Stimulated activated CD8-positive, alpha-beta memory T cell treated with anti-CD3 and anti-CD28 coated beads, Interleukin-4, amount 100 ng/mL, for 4 hours (primary cell): ENCODE measurements around the gene CALCOCO2.
"Not testable (repeated sequence)": the region's sequence is repeated elsewhere in the genome, so short reads cannot be mapped to it uniquely, and the experiment has no call there.

Source experiments
- DNase-seq, 2 donors: peaks; one replicate each; pipeline ENCODE4 v3.0.0-alpha.2; 2020; ENCODE audit warnings: low read depth in 2 of 2, low spot score in 1 of 2

Gene CALCOCO2

DNA sequence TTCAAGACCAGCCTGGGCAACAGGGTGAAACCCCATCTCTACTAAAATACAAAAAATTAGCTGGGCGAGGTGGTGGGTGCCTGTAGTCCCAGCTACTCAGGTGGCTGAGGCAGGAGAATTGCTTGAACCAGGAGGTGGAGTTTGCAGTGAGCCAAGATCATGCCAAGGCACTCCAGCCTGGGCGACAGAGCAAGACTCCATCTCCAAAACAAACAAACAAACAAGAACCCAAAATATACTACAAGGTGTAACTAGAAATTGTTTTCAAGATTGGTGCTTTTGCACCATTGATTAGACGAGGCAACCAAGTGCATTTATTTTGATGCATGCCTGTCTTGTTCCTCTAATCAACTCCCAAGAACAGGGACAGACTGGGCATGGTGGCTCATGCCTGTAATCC, 41.6 kb downstream of the CALCOCO2 start:
- DNase-seq: not testable (repeated sequence)

DNA sequence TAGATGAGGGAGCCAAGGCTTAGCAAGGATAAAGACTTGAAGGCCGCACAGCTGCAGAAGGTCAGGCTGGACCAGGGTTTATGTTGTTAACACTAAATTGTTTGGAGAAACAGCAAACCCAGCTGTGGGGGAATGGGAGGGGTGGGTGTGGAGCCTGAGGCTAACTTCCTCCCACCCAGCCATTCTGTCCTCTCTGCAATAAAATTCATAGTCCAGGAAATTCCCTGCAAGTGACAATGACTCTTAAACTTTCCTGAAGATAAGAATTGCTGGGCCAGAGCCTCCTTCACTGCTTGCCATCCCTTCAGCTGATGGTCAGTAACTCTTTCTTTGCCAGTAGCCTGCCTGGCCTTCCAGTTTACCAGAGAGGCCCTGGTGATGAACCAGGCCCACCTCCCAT, 42.4 kb downstream of the CALCOCO2 start:
- no peak for DNase-seq

DNA sequence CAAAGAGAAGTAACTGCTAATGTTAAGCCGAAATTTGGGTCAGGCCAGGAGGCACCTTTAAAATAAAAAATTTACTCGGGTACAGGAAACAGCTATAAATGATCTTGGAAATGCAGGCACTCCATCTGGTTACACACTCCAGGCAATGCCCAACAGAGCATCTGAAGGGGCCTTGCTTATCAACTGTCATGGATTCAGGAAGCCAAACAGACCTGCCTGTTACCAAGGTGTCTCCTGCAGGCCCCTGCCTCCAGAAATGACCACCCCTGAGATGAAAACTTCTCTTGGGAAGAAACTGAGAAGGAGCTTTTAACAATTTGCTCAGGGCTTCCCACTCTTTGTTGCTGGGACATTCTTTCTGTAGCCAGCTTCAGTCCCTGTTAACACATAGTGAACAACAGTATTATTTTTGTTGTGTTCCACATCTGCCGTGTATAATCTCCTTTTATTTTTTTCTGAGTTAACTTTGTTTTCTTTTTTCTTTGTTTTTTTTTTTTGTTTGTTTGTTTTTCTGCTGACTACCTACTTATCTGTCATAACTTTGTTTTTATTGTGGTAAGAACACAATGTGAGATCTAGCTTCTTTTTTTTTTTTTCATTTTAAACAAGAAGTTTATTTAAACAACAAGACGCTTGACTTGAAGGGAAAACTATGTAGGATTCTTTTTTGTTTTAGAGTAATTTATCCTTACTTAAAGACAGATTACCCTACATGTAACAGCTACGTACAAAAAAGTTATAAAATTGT, 43.0 kb downstream of the CALCOCO2 start:
- no peak for DNase-seq

DNA sequence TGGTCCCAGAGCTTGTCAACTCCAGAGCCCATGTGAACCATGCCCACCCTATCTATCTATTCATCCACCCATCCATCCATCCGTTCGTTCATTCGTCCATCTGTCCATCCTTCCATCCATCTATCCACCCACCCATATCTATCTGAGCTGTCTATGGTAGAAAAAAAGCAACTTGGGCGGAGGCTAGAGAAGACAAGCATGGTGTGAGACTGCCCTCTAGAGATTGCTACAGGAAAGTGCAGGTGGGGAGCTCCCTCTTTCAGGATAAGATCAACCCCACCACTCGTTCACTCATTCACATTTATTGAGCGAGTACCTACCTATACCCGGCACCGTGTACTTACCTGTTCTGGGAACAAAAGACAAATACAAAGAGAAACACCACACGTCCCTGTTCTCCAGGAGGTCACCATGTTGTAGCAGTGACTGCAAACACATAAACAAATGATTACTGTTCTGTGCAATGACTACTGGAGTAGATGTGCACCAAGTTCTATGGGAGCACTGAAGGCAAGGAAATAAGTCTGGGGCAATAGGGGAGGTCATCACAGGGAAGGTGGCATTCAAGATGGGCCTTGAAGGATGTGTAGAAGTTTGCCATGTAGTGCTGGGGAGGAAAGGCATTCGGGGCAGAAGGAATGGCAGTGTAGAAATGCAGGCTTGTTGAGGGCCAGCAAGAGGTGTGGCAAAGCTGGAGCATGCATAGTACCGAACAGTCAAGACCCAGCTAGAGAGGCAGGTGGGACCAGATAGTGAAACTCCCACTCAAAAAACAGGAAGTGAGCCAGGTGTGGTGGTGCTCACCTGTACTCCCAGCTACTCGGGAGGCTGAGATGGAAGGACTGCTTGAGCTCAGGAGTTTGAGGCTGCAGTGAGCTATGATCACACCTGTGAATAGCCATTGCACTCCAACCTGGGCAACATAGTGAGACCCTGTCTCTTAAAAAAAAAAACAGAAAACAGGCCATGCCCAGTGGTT, 48.4 kb downstream of the CALCOCO2 start:
- peak in 1 of 2 donors; percentile 12 for DNase-seq

DNA sequence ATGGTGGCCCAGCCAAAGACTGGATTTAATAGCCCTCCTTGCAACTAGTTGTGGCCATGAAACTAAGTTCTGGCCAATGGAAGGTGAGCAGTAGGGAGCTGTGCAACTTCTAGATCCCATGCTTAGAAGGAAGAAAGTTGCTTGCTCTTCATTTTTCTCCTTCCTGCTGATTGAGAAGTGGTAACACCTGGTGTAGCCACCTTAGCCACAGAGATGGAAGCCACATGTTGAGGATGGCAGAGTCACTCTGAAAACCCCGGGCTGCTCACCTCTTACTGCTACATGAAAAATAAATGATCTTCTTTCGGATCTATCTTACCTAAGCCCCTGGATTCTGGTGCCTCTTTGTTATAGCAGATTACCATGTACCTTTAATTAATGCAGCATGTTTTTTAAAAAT, 51.4 kb downstream of the CALCOCO2 start:
- DNase-seq: no peak

DNA sequence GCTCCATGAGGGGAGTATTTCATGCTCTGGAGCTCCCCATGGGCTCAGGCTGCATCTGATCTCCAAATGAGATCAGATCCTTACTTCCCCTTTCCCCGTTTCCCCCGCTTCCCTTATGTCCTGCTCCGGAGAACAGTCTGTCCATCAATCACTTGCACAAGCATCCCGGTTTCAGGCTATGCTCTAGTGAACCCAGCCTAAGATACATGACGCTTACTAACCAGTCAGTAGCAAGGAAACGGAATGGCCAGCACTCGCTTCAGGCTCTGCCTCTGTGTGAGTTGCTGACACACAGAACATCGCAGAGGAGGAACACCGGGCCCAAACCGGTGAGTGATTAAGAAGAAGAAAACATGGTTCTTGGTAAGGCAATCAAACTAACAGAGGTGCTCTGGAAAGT, 52.3 kb downstream of the CALCOCO2 start:
- DNase-seq: no peak

DNA sequence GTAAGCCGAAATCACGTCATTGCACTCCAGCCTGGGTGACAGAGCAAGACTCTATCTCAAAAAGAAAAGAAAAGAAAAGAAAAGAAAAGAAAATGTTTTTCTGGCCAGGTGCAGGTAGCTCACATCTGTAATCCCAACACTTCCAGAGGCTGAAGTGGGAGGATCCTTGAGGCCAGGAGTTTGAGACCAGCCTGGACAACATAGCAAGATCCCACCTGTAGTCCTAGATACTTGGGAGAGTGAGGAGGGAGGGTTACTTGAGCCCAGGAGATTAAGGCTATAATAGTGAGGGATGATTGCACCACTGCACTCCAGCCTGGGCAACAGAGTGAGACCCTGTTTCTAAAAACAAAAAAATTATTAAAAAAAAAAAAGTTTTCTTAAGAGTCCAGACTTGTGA, 59.3 kb downstream of the CALCOCO2 start:
- no peak for DNase-seq

DNA sequence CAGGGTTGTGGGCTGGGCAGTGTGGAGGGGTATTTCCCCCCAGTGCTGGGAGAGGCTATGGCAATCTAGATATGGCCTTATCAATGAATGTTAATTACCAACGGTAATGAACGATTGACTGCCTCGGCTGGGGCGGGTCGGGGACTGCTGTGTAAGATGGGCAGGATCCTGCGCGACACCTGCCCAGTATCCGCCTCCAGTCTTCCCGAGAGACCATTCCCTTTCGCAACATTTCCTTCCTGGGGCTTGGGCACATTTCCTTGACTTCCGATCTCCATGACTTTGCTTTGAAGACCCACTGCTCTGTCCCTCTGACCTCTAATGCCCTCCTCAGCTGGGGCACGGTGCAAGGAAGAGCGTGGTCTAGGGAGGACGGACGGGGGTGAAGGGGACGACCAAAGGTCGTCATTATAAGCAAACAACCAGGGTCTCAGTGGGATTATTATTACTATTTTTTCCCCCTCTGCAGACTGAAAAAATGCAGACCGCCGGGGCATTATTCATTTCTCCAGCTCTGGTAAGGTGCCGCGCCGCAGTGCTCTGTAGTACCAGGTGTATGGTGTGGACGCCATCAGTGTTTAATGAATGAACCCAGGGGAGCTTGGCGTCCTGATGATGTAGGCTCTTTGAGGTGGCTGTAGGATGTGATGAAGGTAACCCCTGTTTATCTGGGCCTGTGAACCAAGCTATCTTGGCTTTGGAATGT, 62.3 kb downstream of the CALCOCO2 start:
- no peak for DNase-seq

DNA sequence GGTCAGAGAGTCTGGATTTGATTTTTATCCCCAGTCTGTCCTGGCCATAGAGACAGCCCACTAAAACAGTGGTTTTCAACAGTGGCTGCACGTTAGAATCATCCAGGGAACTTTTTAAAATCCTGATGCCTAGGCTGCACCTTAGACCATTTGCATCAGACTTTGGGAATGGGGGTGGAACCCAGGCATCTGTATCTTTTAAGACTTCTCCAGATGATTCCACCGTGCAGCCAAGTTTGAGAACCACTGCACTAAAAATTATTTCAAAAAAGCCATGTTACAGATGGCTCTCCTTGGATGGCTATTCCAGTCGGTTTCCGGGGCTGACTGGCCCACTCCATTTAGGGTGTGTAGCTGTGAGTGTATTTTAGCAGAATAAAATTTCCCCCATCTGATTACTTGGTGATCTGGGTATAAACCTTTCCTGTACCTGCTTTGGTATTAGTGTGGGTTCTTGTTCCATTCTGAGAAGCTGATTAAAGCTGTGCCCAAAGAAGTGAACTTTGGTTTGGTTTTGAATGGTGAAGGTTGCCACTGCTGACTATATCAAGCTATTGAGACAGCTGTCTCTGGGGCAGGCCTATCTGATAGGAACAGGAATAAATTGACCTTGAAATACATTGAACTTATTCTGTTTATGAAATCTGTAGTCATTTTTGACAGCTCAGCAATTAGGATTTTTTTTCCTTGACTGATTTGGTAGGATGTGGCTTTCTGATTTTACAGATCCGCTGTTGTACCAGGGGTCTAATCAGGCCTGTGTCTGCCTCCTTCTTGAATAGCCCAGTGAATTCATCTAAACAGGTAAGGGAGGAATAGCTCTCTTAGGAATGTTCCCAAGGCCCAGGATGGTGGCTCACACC, 63.0 kb downstream of the CALCOCO2 start:
- DNase-seq: no peak

DNA sequence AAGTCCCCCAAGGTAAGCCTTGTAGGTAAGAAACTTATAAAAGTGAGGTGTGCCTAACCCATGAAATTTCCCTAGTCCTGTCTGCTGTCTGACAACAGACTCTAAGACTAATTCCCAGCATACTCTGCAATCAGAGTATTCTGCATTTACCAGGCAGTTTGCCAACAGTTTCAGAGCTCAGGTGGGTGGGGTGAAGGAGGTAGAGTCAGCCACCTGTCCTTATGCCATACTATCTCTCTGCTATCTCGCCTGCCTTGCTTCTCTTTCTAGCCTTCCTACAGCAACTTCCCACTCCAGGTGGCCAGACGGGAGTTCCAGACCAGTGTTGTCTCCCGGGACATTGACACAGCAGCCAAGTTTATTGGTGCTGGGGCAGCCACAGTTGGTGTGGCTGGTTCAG, 64.1 kb downstream of the CALCOCO2 start:
- no peak for DNase-seq

DNA sequence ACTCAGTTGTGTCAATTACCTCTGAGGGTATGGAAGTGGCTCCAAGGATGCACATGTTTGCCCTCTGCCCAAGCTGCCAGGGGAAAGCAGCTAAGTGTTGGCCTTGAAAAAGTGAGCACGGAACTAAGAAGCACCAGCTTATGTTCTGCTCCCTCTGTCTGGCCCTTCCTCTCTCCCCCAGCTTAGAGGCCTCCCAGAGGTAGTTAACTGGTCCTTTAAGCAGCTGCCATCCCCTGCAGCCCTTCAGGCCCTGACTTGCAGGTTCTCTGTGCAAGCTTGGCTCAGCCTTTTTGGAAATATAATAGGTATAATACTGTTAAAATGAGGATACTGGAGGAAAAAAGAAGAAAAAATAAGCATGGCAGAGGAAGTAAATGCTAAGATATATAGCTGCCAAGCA, 70.4 kb downstream of the CALCOCO2 start:
- DNase-seq: no peak

DNA sequence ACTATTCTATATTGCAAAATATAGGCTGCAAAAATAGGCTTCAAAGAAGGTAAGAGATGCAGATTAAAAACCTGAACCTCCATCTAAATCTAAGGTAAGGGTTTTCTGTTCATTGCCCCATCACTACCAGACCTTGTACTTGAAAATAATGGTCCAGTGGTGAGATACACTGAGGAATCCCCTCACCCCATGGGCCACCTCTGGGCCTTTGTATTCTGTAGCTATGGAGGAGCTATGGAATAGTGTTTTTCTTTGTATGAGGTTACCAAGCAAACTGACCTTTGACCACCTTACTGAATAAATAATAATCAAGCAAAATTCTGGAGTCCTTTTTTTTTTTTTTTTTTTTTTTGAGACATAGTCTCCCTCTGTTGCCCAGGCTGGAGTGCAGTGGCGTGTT, 72.6 kb downstream of the CALCOCO2 start:
- DNase-seq: no peak

DNA sequence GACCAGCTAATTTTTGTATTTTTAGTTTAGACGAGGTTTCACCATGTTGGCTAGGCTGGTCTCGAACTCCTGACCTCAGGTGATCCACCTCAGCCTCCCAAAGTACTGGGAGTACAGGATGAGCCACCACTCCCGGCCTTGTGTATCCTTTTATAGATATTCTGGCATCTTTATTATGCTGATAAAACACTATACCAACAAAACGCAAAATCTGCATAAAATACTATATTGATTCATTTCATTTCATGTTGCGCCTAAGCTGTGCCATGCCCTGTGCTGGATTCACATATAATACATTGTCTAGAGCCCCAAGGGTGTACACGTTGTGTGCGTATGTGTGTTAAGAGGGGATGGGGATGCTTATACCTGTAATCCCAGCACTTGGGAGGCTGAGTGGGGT, 73.6 kb downstream of the CALCOCO2 start:
- no peak for DNase-seq

DNA sequence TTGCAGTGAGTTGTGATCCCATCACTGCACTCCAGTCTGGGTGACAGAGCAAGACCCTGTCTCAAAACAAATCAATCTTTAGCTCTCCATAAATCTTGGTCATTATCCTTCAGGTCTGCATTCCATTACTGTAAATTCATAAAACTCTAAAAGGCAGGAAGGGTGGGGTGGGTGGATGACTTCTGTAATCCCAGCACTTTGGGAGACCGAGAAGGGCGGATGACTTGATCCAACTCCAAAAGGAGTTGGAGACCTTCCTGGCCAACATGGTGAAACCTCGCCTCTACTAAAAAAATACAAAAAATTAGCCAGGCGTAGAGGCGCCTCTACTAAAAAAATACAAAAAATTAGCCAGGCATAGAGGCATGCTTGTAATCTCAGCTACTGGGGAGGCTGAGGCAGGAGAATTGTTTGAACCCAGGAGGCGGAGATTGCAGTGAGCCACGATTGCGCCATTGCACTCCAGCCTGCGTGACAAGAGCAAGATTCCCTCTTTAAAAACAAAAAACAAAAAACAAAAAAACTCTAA, 75.2 kb downstream of the CALCOCO2 start:
- no peak for DNase-seq

DNA sequence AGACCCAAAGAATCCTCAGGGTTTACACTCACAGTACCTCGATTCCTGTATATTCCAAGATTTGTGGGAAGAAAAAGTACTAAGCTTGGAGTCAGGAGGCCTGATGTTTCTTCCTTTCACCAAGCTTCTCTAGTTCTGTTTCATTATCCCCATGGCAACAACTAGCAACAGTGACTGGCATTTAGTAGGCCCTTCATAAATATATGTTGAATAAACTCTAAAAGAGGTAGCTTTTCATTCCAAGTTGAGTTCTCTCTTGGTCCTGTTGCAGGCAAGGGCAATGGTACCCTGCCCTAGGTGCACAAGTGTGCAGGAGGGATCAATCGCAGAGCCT, 76.8 kb downstream of the CALCOCO2 start:
- DNase-seq: no peak

DNA sequence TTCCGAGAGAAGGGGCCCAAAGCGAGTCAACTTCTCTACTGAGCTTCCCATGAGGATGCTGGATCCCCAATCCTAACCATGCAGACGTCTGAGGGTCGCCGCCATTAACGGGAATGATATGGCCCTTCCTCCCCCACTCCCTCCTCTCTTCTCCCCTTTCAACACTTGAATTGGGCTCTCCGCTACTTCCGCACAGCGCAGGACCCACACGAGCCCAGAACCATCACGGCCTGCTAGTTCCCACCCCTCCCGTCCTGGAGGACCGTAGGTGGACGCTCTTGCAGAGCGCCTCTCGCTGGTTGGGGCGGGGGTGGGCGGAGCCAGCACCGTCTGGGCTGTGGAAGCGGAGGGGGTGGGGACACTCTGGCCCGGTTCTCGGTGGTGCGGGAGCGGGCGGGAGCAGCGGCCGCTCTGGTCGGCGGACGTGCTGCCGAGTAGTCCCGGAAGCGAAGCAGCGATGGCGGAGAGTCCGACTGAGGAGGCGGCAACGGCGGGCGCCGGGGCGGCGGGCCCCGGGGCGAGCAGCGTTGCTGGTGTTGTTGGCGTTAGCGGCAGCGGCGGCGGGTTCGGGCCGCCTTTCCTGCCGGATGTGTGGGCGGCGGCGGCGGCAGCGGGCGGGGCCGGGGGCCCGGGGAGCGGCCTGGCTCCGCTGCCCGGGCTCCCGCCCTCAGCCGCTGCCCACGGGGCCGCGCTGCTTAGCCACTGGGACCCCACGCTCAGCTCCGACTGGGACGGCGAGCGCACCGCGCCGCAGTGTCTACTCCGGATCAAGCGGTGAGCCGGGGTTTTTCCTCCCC, 77.4 kb downstream of the CALCOCO2 start, which contains the start of gene UBE2Z:
TSS of gene UBE2Z (plus strand) at position 361 of the 797 bp plus-strand sequence. CDS start at position 458, 97 bp downstream.
- peak; percentile 61 to 81 for DNase-seq

DNA sequence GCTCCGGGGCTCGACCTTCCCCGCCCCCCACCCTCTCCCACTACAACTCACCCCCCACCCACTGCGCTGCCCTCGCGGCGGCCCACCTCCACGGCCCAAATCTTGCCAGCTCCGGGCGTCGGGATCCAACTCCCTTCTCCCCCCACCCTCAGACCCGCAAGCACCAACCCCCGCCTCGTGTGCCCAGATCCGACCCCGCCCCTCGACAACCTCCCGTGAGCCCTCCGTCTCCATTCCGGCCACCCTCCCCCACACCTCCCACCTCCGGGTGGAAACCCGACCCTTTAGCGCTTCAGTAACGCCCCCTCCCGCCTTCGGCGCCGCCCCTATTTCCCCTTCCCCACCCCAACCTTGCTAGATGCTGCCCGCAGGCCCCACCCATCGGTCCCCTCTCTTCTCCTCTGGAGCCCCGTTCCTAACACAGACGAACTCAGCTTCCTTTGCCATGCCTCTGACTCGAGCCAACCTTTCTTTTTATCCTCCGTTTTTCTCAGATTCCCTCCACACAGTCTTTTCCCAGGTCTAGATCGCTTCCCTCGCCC, 78.1 kb downstream of the CALCOCO2 start:
- DNase-seq: peak; percentile 76 to 89

DNA sequence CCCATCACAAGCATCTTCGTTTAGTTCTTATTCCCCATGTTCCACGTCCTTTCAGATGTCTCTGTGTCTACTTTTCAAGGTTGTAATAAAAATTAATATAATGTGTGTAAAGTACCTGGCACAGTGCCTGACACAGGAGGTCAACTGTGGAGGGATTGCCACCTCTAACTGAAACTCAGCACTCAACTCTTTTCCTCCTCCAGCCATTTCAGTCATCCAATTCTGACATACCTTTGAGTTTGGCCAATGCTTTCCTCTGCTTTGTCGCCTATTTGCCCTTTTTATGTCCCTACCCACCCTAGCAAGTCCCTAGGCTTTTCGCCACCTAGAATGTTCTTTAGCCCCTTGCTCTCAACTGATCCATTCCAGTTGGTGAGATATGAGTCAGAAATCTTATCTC, 78.9 kb downstream of the CALCOCO2 start:
- no peak for DNase-seq

DNA sequence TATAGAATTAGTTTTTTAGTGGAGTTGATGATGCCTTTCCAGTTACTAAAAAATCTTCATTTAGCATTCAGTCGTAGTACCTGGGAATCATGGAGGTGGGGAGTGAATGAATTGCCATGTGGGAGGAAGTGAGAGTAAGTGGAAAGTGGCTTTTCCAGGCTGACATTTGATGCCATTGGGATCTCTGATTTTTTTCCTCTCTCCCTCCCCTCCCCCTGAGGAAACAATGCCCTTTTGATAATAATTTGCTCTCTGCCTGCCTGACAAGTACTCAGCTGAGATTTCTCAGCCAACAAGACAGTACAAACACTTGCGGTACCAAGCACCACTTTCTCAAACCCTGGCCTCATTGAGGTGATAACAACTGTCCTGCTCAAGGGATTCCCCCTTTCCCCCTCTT, 79.5 kb downstream of the CALCOCO2 start:
- no peak for DNase-seq
